ENCODE measurements around the gene MIA2. TPM values are rescaled to one million over a fixed set of nuclear protein-coding genes. Genes with fewer than 3 reads are reported as not detected.

Gene MIA2
- total RNA-seq, 2 donors from 2014 or later: 28.7 to 45.4 TPM

- H3K9me3 ChIP-seq: no peaks in the 10 kb centered on the region
- no peaks in the 10 kb centered on the region for H3K36me3 ChIP-seq
- H3K27ac ChIP-seq: no peak overlapping the region
- TF ChIP-seq POLR2A (IDR thresholded peaks at IDR 0.05) (no peak), POLR2AphosphoS5 (IDR thresholded peaks at IDR 0.05) (no peak), CTCF (IDR thresholded peaks at IDR 0.05) (no peak)
- H3K4me3 ChIP-seq: no peak overlapping the region
- no peaks in the 10 kb centered on the region for H3K27me3 ChIP-seq (replicated peaks; ENCODE audit: insufficient read depth)
- no peak for DNase-seq (ENCODE audit: low spot score)
- no peaks in the 10 kb centered on the region for H3K4me1 ChIP-seq (replicated peaks)
- intact Hi-C loops (cut with DNase I): no loop called here
- WGBS: 68% methylated on average over 3 of the region's 4 CpGs
Measured at GRCh38 chr14:39395555-39396254, 162.0 kb downstream of the MIA2 start.

- H3K27ac ChIP-seq: no peak overlapping the region
- intact Hi-C loops (cut with DNase I): no loop called here
- DNase-seq (ENCODE audit: low spot score): no peak
Measured at GRCh38 chr14:39396448-39396847, 162.7 kb downstream of the MIA2 start.

GRCh38 chr14:39398382-39398781 is 164.7 kb downstream of the MIA2 start:
- Histone ChIP-seq H3K27ac (no peak overlapping the region), H3K36me3 (no peaks in the 10 kb centered on the region), H3K4me1 (replicated peaks) (no peaks in the 10 kb centered on the region), H3K27me3 (replicated peaks; ENCODE audit: insufficient read depth) (no peaks in the 10 kb centered on the region), H3K9me3 (no peaks in the 10 kb centered on the region), H3K4me3 (no peak overlapping the region)
- no peak for DNase-seq (ENCODE audit: low spot score)
- intact Hi-C loops (cut with DNase I): no loop called here
- no peak for TF ChIP-seq POLR2AphosphoS5 (IDR thresholded peaks at IDR 0.05)
- no peak for TF ChIP-seq CTCF (IDR thresholded peaks at IDR 0.05)
- TF ChIP-seq POLR2A (IDR thresholded peaks at IDR 0.05): no peak
- WGBS: 87% methylated on average over 6 of the region's 6 CpGs

More at GRCh38 chr14:39396448-39396847, 162.7 kb downstream of the MIA2 start:
- Histone ChIP-seq H3K27me3 (replicated peaks; ENCODE audit: insufficient read depth) (no peaks in the 10 kb centered on the region), H3K4me1 (replicated peaks) (no peaks in the 10 kb centered on the region), H3K4me3 (no peak overlapping the region), H3K36me3 (no peaks in the 10 kb centered on the region), H3K9me3 (no peaks in the 10 kb centered on the region)
- no peak for TF ChIP-seq CTCF (IDR thresholded peaks at IDR 0.05)
- TF ChIP-seq POLR2AphosphoS5 (IDR thresholded peaks at IDR 0.05): no peak
- no peak for TF ChIP-seq POLR2A (IDR thresholded peaks at IDR 0.05)

GRCh38 chr14:39406560-39406959 is 172.8 kb downstream of the MIA2 start:
- 89% methylated on average over 3 of the region's 3 CpGs for WGBS
- Histone ChIP-seq H3K9me3 (no peaks in the 10 kb centered on the region), H3K36me3 (no peaks in the 10 kb centered on the region), H3K27ac (no peak overlapping the region), H3K4me1 (replicated peaks) (no peaks in the 10 kb centered on the region), H3K27me3 (replicated peaks; ENCODE audit: insufficient read depth) (no peaks in the 10 kb centered on the region), H3K4me3 (no peak overlapping the region)
- DNase-seq (ENCODE audit: low spot score): no peak
- TF ChIP-seq CTCF (IDR thresholded peaks at IDR 0.05): no peak
- TF ChIP-seq POLR2AphosphoS5 (IDR thresholded peaks at IDR 0.05): no peak
- no peak for TF ChIP-seq POLR2A (IDR thresholded peaks at IDR 0.05)
- intact Hi-C loops (cut with DNase I): no loop called here

GRCh38 chr14:39416072-39416471 is 182.4 kb downstream of the MIA2 start:
- H3K36me3 ChIP-seq: no peaks in the 10 kb centered on the region
- DNase-seq (ENCODE audit: low spot score): no peak
- no peak overlapping the region for H3K27ac ChIP-seq
- no peaks in the 10 kb centered on the region for H3K9me3 ChIP-seq
- H3K4me1 ChIP-seq (replicated peaks): no peaks in the 10 kb centered on the region
- no peaks in the 10 kb centered on the region for H3K27me3 ChIP-seq (replicated peaks; ENCODE audit: insufficient read depth)
- intact Hi-C loops (cut with DNase I): no loop called here
- 100% methylated on average over 1 of the region's 1 CpG for WGBS
- no peak overlapping the region for H3K4me3 ChIP-seq
- TF ChIP-seq POLR2AphosphoS5 (IDR thresholded peaks at IDR 0.05) (no peak), POLR2A (IDR thresholded peaks at IDR 0.05) (no peak), CTCF (IDR thresholded peaks at IDR 0.05) (no peak)

All from prostate gland (tissue), 2 donors.